Trophoblast cell (in vitro differentiated cells and primary cell): ENCODE data around the gene RHEX.

Experiments
- DNase-seq, 2 donors: peaks; one replicate each; pipeline ENCODE4 v3.0.0-alpha.2; 2016
- H2AFZ ChIP-seq: 2 replicates; pipeline ENCODE4 v1.6.1; 2013; ENCODE audit warnings: low read length, moderate library complexity, mild to moderate bottlenecking; ENCODE audit not compliant: insufficient read depth, poor library complexity
- H2AK5ac ChIP-seq: 2 replicates; pipeline ENCODE4 v1.6.1; 2013; ENCODE audit warnings: mild to moderate bottlenecking, low read length
- H2BK120ac ChIP-seq: 2 replicates; pipeline ENCODE4 v1.6.1; 2013; ENCODE audit warnings: low read length, mild to moderate bottlenecking, moderate library complexity; ENCODE audit not compliant: insufficient read depth, poor library complexity
- H2BK12ac ChIP-seq: 2 replicates; pipeline ENCODE4 v1.6.1; 2013; ENCODE audit warnings: mild to moderate bottlenecking, low read length, moderate library complexity
- H2BK5ac ChIP-seq: 2 replicates; pipeline ENCODE4 v1.6.1; 2013; ENCODE audit warnings: low read length, low read depth, moderate library complexity, mild to moderate bottlenecking; ENCODE audit not compliant: poor library complexity
- H3K14ac ChIP-seq: 2 replicates; pipeline ENCODE4 v1.6.1; 2013; ENCODE audit warnings: mild to moderate bottlenecking, low read length
- H3K18ac ChIP-seq: 2 replicates; pipeline ENCODE4 v1.6.1; 2013; ENCODE audit warnings: mild to moderate bottlenecking, low read length
- H3K23ac ChIP-seq: 2 replicates; pipeline ENCODE4 v1.6.1; 2013; ENCODE audit warnings: low read length
- H3K27ac ChIP-seq: 2 replicates; pipeline ENCODE4 v1.5.1; 2013; ENCODE audit warnings: low read depth, mild to moderate bottlenecking, inconsistent platforms, low read length, moderate library complexity
- H3K27me3 ChIP-seq: 2 replicates; pipeline ENCODE4 v1.6.1; 2013; ENCODE audit warnings: inconsistent platforms, mild to moderate bottlenecking, low read length, moderate library complexity; ENCODE audit not compliant: insufficient read depth
- H3K36me3 ChIP-seq, 2 experiments: 1 replicate in 1 of 2; 2 replicates in 1 of 2; pipeline ENCODE4 v1.6.1; 2013; ENCODE audit warnings: low read length in 2 of 2, mild to moderate bottlenecking in 2 of 2, moderate library complexity in 1 of 2; ENCODE audit not compliant: insufficient read depth in 2 of 2, control insufficient read depth in 1 of 2
- H3K4ac ChIP-seq: 2 replicates; pipeline ENCODE4 v1.6.1; 2013; ENCODE audit warnings: low read depth, mild to moderate bottlenecking, low read length, moderate library complexity
- H3K4me1 ChIP-seq, 2 experiments: 1 replicate in 1 of 2; 2 replicates in 1 of 2; pipeline ENCODE4 v1.6.1; 2013; ENCODE audit warnings: low read length in 2 of 2, mild to moderate bottlenecking in 2 of 2, moderate library complexity in 1 of 2; ENCODE audit not compliant: insufficient read depth in 2 of 2, control insufficient read depth in 1 of 2
- H3K4me2 ChIP-seq: 2 replicates; pipeline ENCODE4 v1.6.1; 2013; ENCODE audit warnings: inconsistent platforms, mild to moderate bottlenecking, low read length, moderate library complexity
- H3K4me3 ChIP-seq: 2 replicates; pipeline ENCODE4 v1.5.1; 2013; ENCODE audit warnings: mild to moderate bottlenecking, low read depth, low read length, inconsistent platforms
- H3K79me1 ChIP-seq: one replicate; pipeline ENCODE4 v1.6.1; 2013; ENCODE audit warnings: low read length
- H3K79me2 ChIP-seq: 2 replicates; pipeline ENCODE4 v1.6.1; 2013; ENCODE audit warnings: low read length, mild to moderate bottlenecking; ENCODE audit not compliant: control insufficient read depth, insufficient read depth, poor library complexity
- H3K9ac ChIP-seq: 2 replicates; pipeline ENCODE4 v1.6.1; 2013; ENCODE audit warnings: mild to moderate bottlenecking, low read length
- H3K9me3 ChIP-seq: 2 replicates; pipeline ENCODE4 v1.6.1; 2013; ENCODE audit warnings: low read depth, mild to moderate bottlenecking, control low read depth, inconsistent platforms, low read length; ENCODE audit not compliant: insufficient read depth
- H4K12ac ChIP-seq: 2 replicates; pipeline ENCODE4 v1.6.1; 2013; ENCODE audit warnings: low read depth, mild to moderate bottlenecking, low read length, moderate library complexity
- H4K8ac ChIP-seq: 2 replicates; pipeline ENCODE4 v1.6.1; 2013; ENCODE audit warnings: low read depth, mild to moderate bottlenecking, low read length, moderate library complexity
- H4K91ac ChIP-seq: one replicate; pipeline ENCODE4 v1.6.1; 2013; ENCODE audit warnings: low read depth, mild to moderate bottlenecking, low read length, moderate library complexity
- WGBS: extraction: QIAGEN DNeasy Blood & Tissue Kit; methylation state at CpG from one replicate; pipeline ENCODE4 v1.1.7; 2013; ENCODE audit warnings: missing lambda C conversion rate; ENCODE audit not compliant: insufficient read length, insufficient coverage; ENCODE audit errors: extremely low coverage; 5-methylcytosine and 5-hydroxymethylcytosine counted together

The RHEX gene

GRCh38 chr1:206030714-206031113 is 22.3 kb upstream of the RHEX start:
- no CpG with 5 or more reads among the region's 4 CpGs for WGBS
- H4K8ac ChIP-seq, result no peak overlapping the region
- peak; percentile 78 to 87 for DNase-seq

DNA sequence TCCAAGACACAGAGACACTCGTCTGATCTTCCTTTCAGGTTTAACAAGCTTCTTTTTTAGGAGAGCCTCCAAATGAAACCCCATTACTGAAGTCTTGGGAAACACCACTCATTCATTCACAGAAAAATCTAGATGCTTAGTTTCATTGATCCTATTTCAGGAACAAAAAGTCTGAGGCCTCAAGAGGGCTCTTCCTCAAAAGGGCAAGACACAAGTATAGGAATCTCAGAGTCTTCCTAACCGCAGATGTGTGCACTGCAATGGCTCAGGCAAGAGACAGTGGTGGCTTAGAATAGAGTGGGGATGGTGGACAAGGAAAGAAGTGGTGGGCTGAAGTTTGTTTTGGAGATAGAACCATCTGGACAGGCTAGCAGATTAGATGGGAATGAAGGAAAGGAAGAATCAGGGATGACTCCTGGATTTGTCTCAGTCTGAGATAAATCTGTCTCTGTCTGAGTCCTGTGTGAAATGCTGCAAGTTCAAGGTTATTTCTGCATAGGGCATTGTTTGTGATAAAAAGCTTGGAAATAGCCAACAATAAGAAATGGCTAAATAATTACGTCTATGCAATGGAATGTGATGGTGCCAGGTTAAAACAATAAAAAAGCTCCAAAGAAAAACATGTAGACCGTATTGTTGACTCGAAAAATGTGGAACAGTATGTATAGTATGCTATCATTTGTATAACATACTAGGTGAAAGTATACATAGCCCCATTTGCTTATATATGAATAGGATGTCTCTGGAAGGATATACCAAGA is 20.4 kb upstream of the RHEX start:
- no peak overlapping the region for H2AFZ ChIP-seq
- H3K27ac ChIP-seq, result no peak overlapping the region
- no CpG with 5 or more reads among the region's 5 CpGs for WGBS
- H3K27me3 ChIP-seq, result no peaks in the 10 kb centered on the region
- no peak overlapping the region for H2BK12ac ChIP-seq
- H3K4me2 ChIP-seq, result no peak overlapping the region
- no peaks in the 10 kb centered on the region for H3K4me1 ChIP-seq
- peak overlapping the region; percentile 19 for H4K8ac ChIP-seq
- H4K12ac ChIP-seq, result no peak overlapping the region
- no peak overlapping the region for H2AK5ac ChIP-seq
- H3K79me1 ChIP-seq, result no peaks in the 10 kb centered on the region
- DNase-seq, result peak in 1 of 2 donors; percentile 74
- H3K14ac ChIP-seq, result no peak overlapping the region
- H3K23ac ChIP-seq, result no peak overlapping the region
- H3K18ac ChIP-seq, result no peak overlapping the region
- H3K79me2 ChIP-seq, result no peaks in the 10 kb centered on the region
- H3K9ac ChIP-seq, result no peak overlapping the region
- no peak overlapping the region for H3K4ac ChIP-seq
- no peak overlapping the region for H4K91ac ChIP-seq
- no peaks in the 10 kb centered on the region for H3K36me3 ChIP-seq
- no peak overlapping the region for H3K4me3 ChIP-seq
- H3K9me3 ChIP-seq, result peaks cover 2% of the 10 kb centered on the region
- H2BK5ac ChIP-seq, result no peak overlapping the region
- H2BK120ac ChIP-seq, result no peak overlapping the region

More at GRCh38 chr1:206030714-206031113, 22.3 kb upstream of the RHEX start:
- Histone ChIP-seq H3K4me1 (no peaks in the 10 kb centered on the region), H3K27me3 (no peaks in the 10 kb centered on the region), H3K23ac (no peak overlapping the region), H2AFZ (no peak overlapping the region), H3K79me2 (no peaks in the 10 kb centered on the region), H2AK5ac (no peak overlapping the region), H3K9me3 (peaks cover 2% of the 10 kb centered on the region), H3K36me3 (no peaks in the 10 kb centered on the region), H3K27ac (no peak overlapping the region), H2BK12ac (no peak overlapping the region), H2BK120ac (no peak overlapping the region), H4K12ac (no peak overlapping the region), H2BK5ac (no peak overlapping the region), H3K14ac (no peak overlapping the region), H3K4me2 (no peak overlapping the region), H4K91ac (no peak overlapping the region), H3K9ac (no peak overlapping the region), H3K79me1 (no peaks in the 10 kb centered on the region), H3K4me3 (no peak overlapping the region), H3K4ac (no peak overlapping the region), H3K18ac (no peak overlapping the region)

GRCh38 chr1:206035027-206035426 is 17.9 kb upstream of the RHEX start:
- H3K4me1 ChIP-seq, result no peaks in the 10 kb centered on the region
- no peak overlapping the region for H2AK5ac ChIP-seq
- H3K27me3 ChIP-seq, result no peaks in the 10 kb centered on the region
- no peak overlapping the region for H3K14ac ChIP-seq
- no peaks in the 10 kb centered on the region for H3K79me1 ChIP-seq
- H3K4me2 ChIP-seq, result no peak overlapping the region
- DNase-seq, result no peak
- no peak overlapping the region for H4K12ac ChIP-seq
- no peak overlapping the region for H2AFZ ChIP-seq
- no peak overlapping the region for H3K18ac ChIP-seq
- H2BK120ac ChIP-seq, result no peak overlapping the region
- H2BK12ac ChIP-seq, result no peak overlapping the region
- WGBS, result no CpG with 5 or more reads among the region's 5 CpGs
- H3K27ac ChIP-seq, result no peak overlapping the region
- no peak overlapping the region for H4K91ac ChIP-seq
- H2BK5ac ChIP-seq, result no peak overlapping the region
- H3K79me2 ChIP-seq, result no peaks in the 10 kb centered on the region
- H3K36me3 ChIP-seq, result no peaks in the 10 kb centered on the region
- peaks cover 2% of the 10 kb centered on the region for H3K9me3 ChIP-seq
- no peak overlapping the region for H3K9ac ChIP-seq
- no peak overlapping the region for H3K4me3 ChIP-seq
- no peak overlapping the region for H3K23ac ChIP-seq
- no peak overlapping the region for H4K8ac ChIP-seq
- H3K4ac ChIP-seq, result no peak overlapping the region

DNA sequence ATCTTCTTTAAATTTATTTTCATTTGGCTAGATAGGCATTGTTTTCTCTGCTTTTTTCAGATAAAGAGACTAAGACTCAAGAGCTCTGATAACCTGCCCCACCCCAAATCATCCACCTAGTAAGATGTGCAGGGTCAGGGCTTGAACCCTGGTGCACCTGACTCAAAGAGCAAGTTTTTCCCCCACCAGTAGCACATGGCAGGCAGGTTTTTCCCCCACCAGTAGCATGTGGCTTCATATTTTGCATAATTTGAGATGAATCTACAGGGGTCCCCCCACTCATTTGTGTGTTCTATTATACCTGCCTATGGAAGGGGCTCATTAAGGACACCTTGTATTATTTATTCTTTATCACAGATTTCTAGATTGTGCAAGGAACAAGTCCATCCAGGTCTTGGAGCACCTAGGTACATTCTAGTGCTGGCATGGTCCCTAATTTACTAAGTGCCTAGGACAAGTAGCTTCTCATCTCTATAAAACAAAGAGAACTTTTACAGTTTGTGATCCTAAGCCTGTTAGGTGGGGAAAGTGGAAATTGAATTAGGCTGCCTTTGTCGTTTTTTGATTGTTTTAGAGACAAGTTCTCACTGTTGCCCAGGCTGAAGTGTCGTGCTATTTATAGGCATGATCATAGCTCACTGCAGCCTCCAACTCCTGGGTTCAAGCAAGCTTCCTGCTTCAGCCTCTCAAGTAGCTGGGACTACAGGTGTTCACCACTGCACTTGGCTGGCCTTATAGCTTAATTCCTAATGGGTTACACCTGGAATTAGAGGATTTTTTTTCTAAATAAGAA is 16.1 kb upstream of the RHEX start:
- Histone ChIP-seq H4K12ac (no peak overlapping the region), H3K9me3 (peaks cover 2% of the 10 kb centered on the region), H2AFZ (no peak overlapping the region), H3K18ac (no peak overlapping the region), H2AK5ac (no peak overlapping the region), H2BK5ac (no peak overlapping the region), H3K4ac (no peak overlapping the region), H3K14ac (no peak overlapping the region), H2BK120ac (no peak overlapping the region), H3K4me1 (no peaks in the 10 kb centered on the region), H4K8ac (no peak overlapping the region), H3K36me3 (no peaks in the 10 kb centered on the region), H3K4me3 (no peak overlapping the region), H3K27me3 (no peaks in the 10 kb centered on the region), H3K4me2 (no peak overlapping the region), H3K9ac (no peak overlapping the region), H4K91ac (no peak overlapping the region), H3K79me1 (no peaks in the 10 kb centered on the region), H2BK12ac (no peak overlapping the region), H3K23ac (no peak overlapping the region), H3K27ac (no peak overlapping the region), H3K79me2 (no peaks in the 10 kb centered on the region)
- DNase-seq, result no peak
- WGBS, result no CpG with 5 or more reads among the region's 2 CpGs
